Measurements from ENCODE around the gene ZSWIM8.
"Not testable (repeated sequence)": the region's sequence is repeated elsewhere in the genome, so short reads cannot be mapped to it uniquely, and the experiment has no call there.

Gene ZSWIM8

DNA sequence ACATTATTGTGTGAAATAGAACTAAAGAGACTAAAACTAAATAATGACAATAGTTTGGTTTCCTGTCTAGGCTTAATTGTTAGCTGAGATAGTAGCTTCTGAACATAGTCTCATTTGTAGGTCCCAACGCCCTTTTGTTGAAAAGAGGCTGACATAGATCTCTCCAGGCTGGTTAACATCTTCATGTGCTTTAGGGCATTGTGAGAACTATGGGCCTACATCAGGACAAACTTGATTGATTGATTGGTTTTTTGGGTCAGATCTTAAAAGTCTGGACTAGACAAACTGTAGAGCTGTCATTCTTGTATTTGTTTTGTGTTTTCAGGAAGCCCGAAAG, 2.7 kb upstream of the ZSWIM8 start:
- H3K4me1 ChIP-seq (ENCODE audit: control insufficient read depth, insufficient read depth, low read length) = peaks cover 18% of the 10 kb centered on the region
- no peaks in the 10 kb centered on the region for H3K9me3 ChIP-seq (ENCODE audit: control insufficient read depth, low read length)
- 60 to 63% methylated on average over 2 of the region's 2 CpGs for WGBS, 2 experiments
- no peaks in the 10 kb centered on the region for H3K27me3 ChIP-seq (ENCODE audit: control insufficient read depth, insufficient read depth, low read length, poor library complexity, severe bottlenecking)
- H3K36me3 ChIP-seq (ENCODE audit: control insufficient read depth, insufficient read depth, low read length) = peaks cover 8% of the 10 kb centered on the region
- H3K27ac ChIP-seq (ENCODE audit: insufficient read depth, low read depth, low read length, poor library complexity, severe bottlenecking) = no peak overlapping the region
- peak overlapping the region; percentile 98 for H3K4me3 ChIP-seq (ENCODE audit: insufficient read depth, low read depth, low read length)

DNA sequence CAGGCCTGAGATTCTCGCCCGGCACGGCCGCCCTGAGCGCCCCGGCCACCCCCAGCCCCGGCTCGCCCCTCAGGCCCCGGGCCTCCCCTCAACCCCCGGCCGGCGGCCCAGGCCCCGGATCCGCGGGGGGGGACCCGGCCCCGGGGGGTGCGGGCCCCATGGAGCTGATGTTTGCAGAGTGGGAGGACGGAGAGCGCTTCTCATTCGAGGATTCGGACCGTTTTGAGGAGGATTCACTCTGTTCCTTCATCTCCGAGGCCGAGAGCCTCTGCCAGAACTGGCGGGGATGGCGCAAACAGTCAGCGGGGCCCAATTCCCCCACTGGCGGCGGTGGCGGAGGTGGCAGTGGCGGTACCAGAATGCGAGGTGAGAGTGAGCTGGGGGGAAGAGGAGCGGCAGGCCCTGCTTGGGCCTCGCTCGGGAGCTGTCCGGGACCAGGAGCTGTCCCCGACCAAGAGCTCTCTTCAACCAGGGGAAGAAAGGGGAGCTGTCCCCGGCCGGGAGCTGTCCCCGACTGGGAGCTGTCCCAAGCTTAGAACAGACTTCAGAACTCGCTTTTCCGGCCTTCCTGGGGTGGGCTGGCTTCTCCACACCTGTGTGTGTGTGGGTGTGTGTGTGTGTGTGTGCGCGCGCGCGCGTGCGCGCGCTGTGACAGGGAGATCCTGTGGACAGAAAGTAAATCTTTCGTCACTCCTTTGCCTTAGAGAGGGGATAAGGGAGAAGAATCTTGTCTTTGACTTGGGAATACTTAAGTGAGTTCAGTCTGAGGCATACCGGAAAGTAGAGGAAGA, 510 bp downstream of the ZSWIM8 start:
- Histone ChIP-seq H3K27ac (ENCODE audit: insufficient read depth, low read depth, low read length, poor library complexity, severe bottlenecking) (no peak overlapping the region), H3K4me1 (ENCODE audit: control insufficient read depth, insufficient read depth, low read length) (peaks cover 8% of the 10 kb centered on the region), H3K36me3 (ENCODE audit: control insufficient read depth, insufficient read depth, low read length) (peaks cover 14% of the 10 kb centered on the region), H3K9me3 (ENCODE audit: control insufficient read depth, low read length) (no peaks in the 10 kb centered on the region), H3K4me3 (ENCODE audit: insufficient read depth, low read depth, low read length) (peak overlapping the region; percentile 82), H3K27me3 (ENCODE audit: control insufficient read depth, insufficient read depth, low read length, poor library complexity, severe bottlenecking) (no peaks in the 10 kb centered on the region)
- WGBS, 2 experiments = 1 to 2% methylated on average over 54 of the region's 54 CpGs

GRCh38 chr10:73786512-73786885, 1.1 kb downstream of the ZSWIM8 start:
- WGBS, 2 experiments = 21 to 25% methylated on average over 2 of the region's 2 CpGs
- Histone ChIP-seq H3K4me3 (ENCODE audit: insufficient read depth, low read depth, low read length) (peak overlapping the region; percentile 82), H3K36me3 (ENCODE audit: control insufficient read depth, insufficient read depth, low read length) (peaks cover 19% of the 10 kb centered on the region), H3K27me3 (ENCODE audit: control insufficient read depth, insufficient read depth, low read length, poor library complexity, severe bottlenecking) (no peaks in the 10 kb centered on the region), H3K4me1 (ENCODE audit: control insufficient read depth, insufficient read depth, low read length) (peaks cover 5% of the 10 kb centered on the region), H3K9me3 (ENCODE audit: control insufficient read depth, low read length) (no peaks in the 10 kb centered on the region), H3K27ac (ENCODE audit: insufficient read depth, low read depth, low read length, poor library complexity, severe bottlenecking) (no peak overlapping the region)

DNA sequence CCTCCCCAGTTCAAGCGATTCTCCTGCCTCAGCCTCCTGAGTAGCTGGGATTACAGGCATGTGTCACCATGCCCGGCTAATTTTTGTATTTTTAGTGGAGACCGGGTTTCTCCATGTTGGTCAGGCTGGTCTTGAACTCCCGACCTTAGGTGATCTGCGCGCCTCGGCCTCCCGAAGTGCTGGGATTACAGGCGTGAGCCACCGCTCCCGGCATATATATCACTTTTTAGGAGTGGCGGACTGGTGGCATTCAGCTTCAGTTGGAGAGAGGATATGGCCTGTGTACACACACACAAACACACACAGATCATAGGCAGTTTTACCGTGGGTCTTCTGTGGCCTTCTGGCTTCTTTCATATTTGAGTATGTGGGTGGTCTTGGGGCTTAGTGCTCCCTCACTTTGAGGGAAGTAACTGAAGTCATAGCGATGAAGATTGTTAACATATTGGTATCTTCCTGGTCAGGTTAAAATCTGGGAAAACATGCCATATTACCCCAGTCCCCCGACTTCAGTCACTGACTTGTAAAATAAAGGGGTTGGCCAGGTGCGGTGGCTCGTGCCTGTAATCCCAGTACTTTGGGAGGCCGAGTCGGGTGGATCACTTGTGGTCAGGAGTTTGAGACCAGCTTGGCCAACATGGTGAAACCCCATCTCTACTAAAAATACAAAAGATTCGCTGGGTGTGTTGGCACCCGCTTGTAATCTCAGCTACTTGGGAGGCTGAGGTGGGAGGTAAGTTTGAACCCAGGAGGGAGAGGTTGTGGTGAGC, 1.8 kb downstream of the ZSWIM8 start:
- WGBS, 2 experiments = 92 to 93% methylated on average over 21 of the region's 21 CpGs
- peaks cover 26% of the 10 kb centered on the region for H3K36me3 ChIP-seq (ENCODE audit: control insufficient read depth, insufficient read depth, low read length)
- H3K27ac ChIP-seq (ENCODE audit: insufficient read depth, low read depth, low read length, poor library complexity, severe bottlenecking); H3K4me3 ChIP-seq (ENCODE audit: insufficient read depth, low read depth, low read length); H3K9me3 ChIP-seq (ENCODE audit: control insufficient read depth, low read length); H3K27me3 ChIP-seq (ENCODE audit: control insufficient read depth, insufficient read depth, low read length, poor library complexity, severe bottlenecking); H3K4me1 ChIP-seq (ENCODE audit: control insufficient read depth, insufficient read depth, low read length): not testable (repeated sequence)

DNA sequence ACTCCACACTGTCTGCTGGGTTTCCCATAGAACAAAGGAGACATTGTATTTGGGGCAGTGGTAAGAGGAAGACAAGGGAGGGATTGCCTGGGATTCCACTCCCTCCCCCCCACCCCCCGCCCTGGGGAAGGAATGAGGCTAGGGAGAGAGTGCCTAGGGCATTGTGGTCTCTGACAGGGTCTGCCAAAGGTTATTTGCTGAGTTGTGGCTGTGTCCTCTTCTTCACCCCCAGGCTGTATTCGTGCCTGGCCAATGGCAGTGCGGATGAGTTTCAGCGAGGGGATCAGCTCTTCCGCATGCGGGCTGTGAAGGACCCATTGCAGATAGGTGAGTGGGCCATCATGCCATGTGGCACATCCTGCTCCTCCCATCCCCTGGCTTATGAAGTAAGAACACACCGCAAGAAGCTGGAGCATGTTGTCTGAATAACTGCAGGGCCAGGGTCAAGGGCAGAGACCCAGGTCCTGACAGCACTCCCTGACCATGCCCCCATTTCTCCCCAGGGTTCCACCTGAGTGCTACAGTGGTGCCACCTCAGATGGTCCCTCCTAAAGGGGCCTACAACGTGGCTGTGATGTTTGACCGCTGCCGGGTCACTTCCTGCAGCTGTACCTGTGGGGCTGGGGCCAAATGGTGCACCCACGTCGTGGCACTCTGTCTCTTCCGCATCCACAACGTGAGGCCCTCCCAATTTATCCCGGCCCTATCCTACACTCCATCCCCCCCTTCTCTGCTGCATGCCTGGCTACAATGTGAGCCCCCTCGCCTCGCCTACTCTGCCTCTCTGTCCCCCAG, 3.7 kb downstream of the ZSWIM8 start:
- WGBS, 2 experiments = 92 to 94% methylated on average over 17 of the region's 17 CpGs
- peaks cover 44% of the 10 kb centered on the region for H3K36me3 ChIP-seq (ENCODE audit: control insufficient read depth, insufficient read depth, low read length)
- H3K27me3 ChIP-seq (ENCODE audit: control insufficient read depth, insufficient read depth, low read length, poor library complexity, severe bottlenecking) = no peaks in the 10 kb centered on the region

DNA sequence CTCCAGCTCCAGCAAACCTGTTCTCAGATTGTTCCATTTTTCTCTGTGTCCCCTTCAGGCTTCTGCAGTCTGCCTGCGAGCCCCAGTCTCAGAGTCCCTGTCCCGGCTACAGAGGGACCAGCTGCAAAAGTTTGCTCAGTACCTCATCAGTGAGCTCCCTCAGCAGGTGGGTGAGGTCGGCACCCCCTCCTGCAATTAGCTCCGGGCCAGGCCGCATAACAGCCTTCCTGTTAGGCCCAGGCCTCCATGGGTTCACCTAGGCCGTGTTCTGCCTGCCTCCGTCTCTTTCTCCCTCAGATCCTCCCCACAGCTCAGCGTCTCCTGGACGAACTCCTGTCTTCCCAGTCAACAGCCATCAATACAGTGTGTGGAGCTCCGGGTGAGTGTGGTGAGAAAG, 4.3 kb downstream of the ZSWIM8 start:
- Histone ChIP-seq H3K27me3 (ENCODE audit: control insufficient read depth, insufficient read depth, low read length, poor library complexity, severe bottlenecking) (no peaks in the 10 kb centered on the region), H3K4me1 (ENCODE audit: control insufficient read depth, insufficient read depth, low read length) (no peaks in the 10 kb centered on the region), H3K4me3 (ENCODE audit: insufficient read depth, low read depth, low read length) (no peak overlapping the region), H3K9me3 (ENCODE audit: control insufficient read depth, low read length) (no peaks in the 10 kb centered on the region), H3K36me3 (ENCODE audit: control insufficient read depth, insufficient read depth, low read length) (peaks cover 46% of the 10 kb centered on the region), H3K27ac (ENCODE audit: insufficient read depth, low read depth, low read length, poor library complexity, severe bottlenecking) (no peak overlapping the region)
- WGBS, 2 experiments = 94% methylated on average over 8 to 10 of the region's 10 CpGs

More for the DNA sequence above, 3.7 kb downstream of the ZSWIM8 start:
- no peak overlapping the region for H3K4me3 ChIP-seq (ENCODE audit: insufficient read depth, low read depth, low read length)
- no peaks in the 10 kb centered on the region for H3K4me1 ChIP-seq (ENCODE audit: control insufficient read depth, insufficient read depth, low read length)
- H3K9me3 ChIP-seq (ENCODE audit: control insufficient read depth, low read length) = no peaks in the 10 kb centered on the region
- H3K27ac ChIP-seq (ENCODE audit: insufficient read depth, low read depth, low read length, poor library complexity, severe bottlenecking) = no peak overlapping the region

DNA sequence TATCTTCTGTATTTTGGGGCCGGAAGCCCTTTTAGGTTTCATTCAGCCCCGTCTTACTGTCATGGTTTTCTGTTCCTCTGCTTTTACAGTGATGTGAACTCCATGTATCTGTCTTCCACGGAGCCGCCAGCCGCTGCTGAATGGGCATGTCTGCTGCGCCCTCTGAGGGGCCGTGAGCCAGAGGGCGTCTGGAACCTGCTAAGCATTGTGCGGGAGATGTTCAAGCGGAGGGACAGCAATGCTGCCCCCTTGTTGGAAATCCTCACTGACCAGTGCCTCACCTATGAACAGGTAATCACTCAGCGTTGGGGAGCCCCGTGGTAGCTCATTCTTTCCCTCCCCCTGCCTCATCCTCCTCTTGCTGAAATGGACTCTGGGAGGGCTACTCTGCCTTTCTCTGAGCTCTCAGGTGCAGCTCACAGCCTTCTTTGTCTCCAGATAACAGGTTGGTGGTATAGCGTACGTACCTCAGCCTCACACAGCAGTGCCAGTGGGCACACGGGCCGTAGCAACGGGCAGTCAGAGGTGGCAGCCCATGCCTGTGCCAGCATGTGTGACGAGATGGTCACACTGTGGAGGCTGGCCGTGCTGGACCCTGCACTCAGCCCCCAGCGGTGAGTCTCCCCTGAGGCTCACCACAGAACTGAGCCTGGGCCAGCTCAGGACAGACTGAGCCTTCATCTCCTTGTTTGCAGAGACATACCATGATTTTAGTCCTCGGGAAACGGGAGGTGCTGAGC, 5.7 kb downstream of the ZSWIM8 start:
- Histone ChIP-seq H3K4me3 (ENCODE audit: insufficient read depth, low read depth, low read length) (no peak overlapping the region), H3K27me3 (ENCODE audit: control insufficient read depth, insufficient read depth, low read length, poor library complexity, severe bottlenecking) (no peaks in the 10 kb centered on the region), H3K36me3 (ENCODE audit: control insufficient read depth, insufficient read depth, low read length) (peaks cover 46% of the 10 kb centered on the region), H3K9me3 (ENCODE audit: control insufficient read depth, low read length) (no peaks in the 10 kb centered on the region), H3K27ac (ENCODE audit: insufficient read depth, low read depth, low read length, poor library complexity, severe bottlenecking) (no peak overlapping the region), H3K4me1 (ENCODE audit: control insufficient read depth, insufficient read depth, low read length) (no peaks in the 10 kb centered on the region)
- 95 to 96% methylated on average over 22 of the region's 22 CpGs for WGBS, 2 experiments

- WGBS, 2 experiments = 96% methylated on average over 26 of the region's 26 CpGs
- H3K4me1 ChIP-seq (ENCODE audit: control insufficient read depth, insufficient read depth, low read length) = no peaks in the 10 kb centered on the region
- no peak overlapping the region for H3K4me3 ChIP-seq (ENCODE audit: insufficient read depth, low read depth, low read length)
- peaks cover 46% of the 10 kb centered on the region for H3K36me3 ChIP-seq (ENCODE audit: control insufficient read depth, insufficient read depth, low read length)
- H3K9me3 ChIP-seq (ENCODE audit: control insufficient read depth, low read length) = no peaks in the 10 kb centered on the region
- H3K27me3 ChIP-seq (ENCODE audit: control insufficient read depth, insufficient read depth, low read length, poor library complexity, severe bottlenecking) = no peaks in the 10 kb centered on the region
- H3K27ac ChIP-seq (ENCODE audit: insufficient read depth, low read depth, low read length, poor library complexity, severe bottlenecking) = no peak overlapping the region
Measured at GRCh38 chr10:73791871-73792400, 6.5 kb downstream of the ZSWIM8 start.

- no peak overlapping the region for H3K27ac ChIP-seq (ENCODE audit: insufficient read depth, low read depth, low read length, poor library complexity, severe bottlenecking)
- H3K4me3 ChIP-seq (ENCODE audit: insufficient read depth, low read depth, low read length) = no peak overlapping the region
- no peaks in the 10 kb centered on the region for H3K4me1 ChIP-seq (ENCODE audit: control insufficient read depth, insufficient read depth, low read length)
- H3K27me3 ChIP-seq (ENCODE audit: control insufficient read depth, insufficient read depth, low read length, poor library complexity, severe bottlenecking) = no peaks in the 10 kb centered on the region
- 91 to 96% methylated on average over 5 of the region's 5 CpGs for WGBS, 2 experiments
- H3K9me3 ChIP-seq (ENCODE audit: control insufficient read depth, low read length) = no peaks in the 10 kb centered on the region
- H3K36me3 ChIP-seq (ENCODE audit: control insufficient read depth, insufficient read depth, low read length) = peaks cover 46% of the 10 kb centered on the region
Measured at GRCh38 chr10:73793456-73793855, 8.1 kb downstream of the ZSWIM8 start.

All from ectodermal cell (in vitro differentiated cells).